Right cardiac atrium (tissue), 5 donors: ENCODE measurements around the gene RTTN. TPM values are rescaled to one million over a fixed set of nuclear protein-coding genes. Genes with fewer than 3 reads are reported as not detected.

Experiments
- ATAC-seq, 2 donors: fragments of 200-7000 bp; cut with Tn5 transposase; one replicate each; pipeline versions ENCODE4 v1.8.0 to v1.9.1; 2020; ENCODE audit warnings: moderate library complexity in 2 of 2, mild to moderate bottlenecking in 1 of 2
- DNase-seq, 3 donors: peaks; one replicate each; pipeline ENCODE4 v3.0.0-alpha.2; 2020
- H3K27ac ChIP-seq: one replicate; pipeline ENCODE4 v1.5.1; 2013; ENCODE audit warnings: mild to moderate bottlenecking, low read length, control low read depth, moderate library complexity
- H3K27me3 ChIP-seq: one replicate; pipeline ENCODE4 v1.6.1; 2013; ENCODE audit not compliant: control insufficient read depth, insufficient read depth
- H3K4me1 ChIP-seq: one replicate; pipeline ENCODE4 v1.6.1; 2013; ENCODE audit warnings: low read length; ENCODE audit not compliant: control insufficient read depth, insufficient read depth
- H3K4me3 ChIP-seq: one replicate; pipeline ENCODE4 v1.5.1; 2013; ENCODE audit warnings: low read length, control low read depth
- H3K9me3 ChIP-seq: one replicate; pipeline ENCODE4 v1.6.1; 2013; ENCODE audit warnings: low read length; ENCODE audit not compliant: control insufficient read depth
- WGBS: extraction: QIAGEN DNeasy Blood & Tissue Kit; methylation state at CpG from one replicate; pipeline ENCODE4 v1.1.7; 2013; 5-methylcytosine and 5-hydroxymethylcytosine counted together
- intact Hi-C, 4 donors: fragments of 100-400 bp; cut with DNase I; formaldehyde crosslinking; loops; one replicate each; pipeline versions ENCODE4 v1.11.0 to v1.14.0; 2022 to 2023
- polyA plus RNA-seq: library from polyadenylated mRNA; stranded (reverse); fragments of 200-250 nt; gene quantifications from one replicate; pipeline ENCODE4 v1.2.3, GENCODE V29; 2013
- total RNA-seq, 4 donors: library from RNA; stranded (reverse); fragmentation: NEBNext Ultra II Directional; extraction: Animal tissue kit (Norgen Biotek cat#: 25700); gene quantifications; one replicate each; pipeline ENCODE4 v1.2.1, GENCODE V29; 2021
- donor health status: healthy with polysubstance abuse.
- donor health status: DM: no; HTN: yes; CAD: no.
- donor health status: DM: no; HTN: no; CAD: no.
- donor health status: DM: no; HTN: yes; CAD: no; lungs with severe emphysema.
- donor health status: DM: yes; HTN: yes; CAD: no.

RTTN gene
- total and polyA plus RNA-seq, 5 donors, result 3.8 to 7.9 (median 6.9) TPM

- Histone ChIP-seq H3K9me3 (no peaks in the 10 kb centered on the region), H3K4me3 (no peak overlapping the region), H3K27ac (no peak overlapping the region), H3K4me1 (no peaks in the 10 kb centered on the region), H3K27me3 (no peaks in the 10 kb centered on the region)
- 92% methylated on average over 3 of the region's 3 CpGs for WGBS
- ATAC-seq (no peak), DNase-seq (no peak)
- intact Hi-C loops, result no loop called here
Observed at GRCh38 chr18:69957747-69958146, 247.7 kb downstream of the RTTN start.

GRCh38 chr18:69956665-69957620 is 248.5 kb downstream of the RTTN start:
- Histone ChIP-seq H3K27ac (no peak overlapping the region), H3K9me3 (no peaks in the 10 kb centered on the region), H3K4me1 (no peaks in the 10 kb centered on the region), H3K27me3 (no peaks in the 10 kb centered on the region), H3K4me3 (no peak overlapping the region)
- intact Hi-C loops, result no loop called here
- WGBS, result 69% methylated on average over 20 of the region's 20 CpGs
- DNase-seq, result no peak
- ATAC-seq, result no peak

GRCh38 chr18:69956057-69956456 is 249.4 kb downstream of the RTTN start:
- Histone ChIP-seq H3K4me1 (no peaks in the 10 kb centered on the region), H3K4me3 (no peak overlapping the region), H3K27ac (no peak overlapping the region), H3K27me3 (no peaks in the 10 kb centered on the region), H3K9me3 (no peaks in the 10 kb centered on the region)
- 88% methylated on average over 5 of the region's 5 CpGs for WGBS
- ATAC-seq (no peak), DNase-seq (no peak)
- intact Hi-C loops, result no loop called here

- Histone ChIP-seq H3K27ac (no peak overlapping the region), H3K27me3 (no peaks in the 10 kb centered on the region), H3K4me1 (no peaks in the 10 kb centered on the region), H3K9me3 (no peaks in the 10 kb centered on the region), H3K4me3 (no peak overlapping the region)
- intact Hi-C loops, result no loop called here
- WGBS, result 67% methylated on average over 5 of the region's 5 CpGs
- DNase-seq (no peak), ATAC-seq (no peak)
Observed at GRCh38 chr18:69954719-69955480, 250.6 kb downstream of the RTTN start.

- Histone ChIP-seq H3K27ac (no peak overlapping the region), H3K27me3 (no peaks in the 10 kb centered on the region), H3K9me3 (no peaks in the 10 kb centered on the region), H3K4me3 (no peak overlapping the region), H3K4me1 (no peaks in the 10 kb centered on the region)
- 98% methylated on average over 2 of the region's 2 CpGs for WGBS
- DNase-seq, result no peak
- intact Hi-C loops, result no loop called here
- no peak for ATAC-seq
Observed at GRCh38 chr18:69953191-69953590, 252.3 kb downstream of the RTTN start.

Other genes with a start within 250 kb of the RTTN start
- 10 to 100 TPM; 18.6 to 22.8 (median 18.9) TPM for gene SOCS6, start 83.4 kb upstream of the RTTN start, total RNA-seq
- gene SOCS6, start 83.4 kb upstream of the RTTN start, polyA plus RNA-seq, result 7.8 TPM